H1 (cell line): ENCODE data around the gene MYOC.

Experiments used
- ATF2 ChIP-seq: IDR thresholded peaks from 2 replicates; pipeline ENCODE4 v1.6.1; 2012; ENCODE audit warnings: low read length, inconsistent platforms
- CTCF ChIP-seq, 3 experiments: IDR thresholded peaks; 1 replicate in 2 of 3; 2 replicates in 1 of 3; pipeline versions ENCODE4 v1.5.1 to v1.6.1; 2011; ENCODE audit warnings: low read length in 3 of 3, mild to moderate bottlenecking in 3 of 3, inconsistent platforms in 2 of 3, low read depth in 1 of 3, moderate library complexity in 1 of 3; ENCODE audit not compliant: insufficient read depth in 1 of 3; ENCODE audit errors: control extremely low read depth in 1 of 3
- EZH2 ChIP-seq: fragments of 200-600 bp; sonication (generic); IDR thresholded peaks from 2 replicates; pipeline ENCODE4 v1.7.1; 2012; ENCODE audit warnings: low read depth, mild to moderate bottlenecking, moderate library complexity, low read length, inconsistent platforms; ENCODE audit not compliant: severe bottlenecking
- FOSL1 ChIP-seq: IDR thresholded peaks from 2 replicates; pipeline ENCODE4 v1.6.1; 2011; ENCODE audit warnings: mild to moderate bottlenecking, low read depth, low read length, moderate library complexity; ENCODE audit not compliant: insufficient read depth
- NANOG ChIP-seq: IDR thresholded peaks from 2 replicates; pipeline ENCODE4 v1.6.1; 2011; ENCODE audit warnings: low read length, low read depth, mild to moderate bottlenecking, inconsistent platforms; ENCODE audit not compliant: insufficient read depth, poor library complexity, severe bottlenecking
- PHF8 ChIP-seq: fragments of 200-600 bp; sonication (generic); conservative IDR thresholded peaks from 2 replicates; pipeline ENCODE4 v1.7.1; 2012; ENCODE audit warnings: low read depth, mild to moderate bottlenecking, inconsistent platforms, low read length, moderate library complexity
- POLR2A ChIP-seq, 2 experiments: IDR thresholded peaks; 1 replicate in 1 of 2; 2 replicates in 1 of 2; pipeline ENCODE4 v1.6.1; 2011; ENCODE audit warnings: low read depth in 2 of 2, low read length in 2 of 2, mild to moderate bottlenecking in 2 of 2; ENCODE audit errors: control extremely low read depth in 1 of 2
- SAP30 ChIP-seq: fragments of 300-600 bp; sonication (generic); IDR thresholded peaks from 2 replicates; pipeline ENCODE4 v1.7.1; 2012; ENCODE audit warnings: low read length, moderate library complexity, mild to moderate bottlenecking, inconsistent platforms; ENCODE audit not compliant: insufficient read depth, insufficient replicate concordance

GRCh38 chr1:171663036-171663853 lies 10.8 kb upstream of the MYOC start:
- TF ChIP-seq CTCF (IDR thresholded peaks at IDR 0.05; ENCODE audit: control extremely low read depth in 1 of 3, insufficient read depth in 1 of 3, low read depth in 1 of 3, low read length in 3 of 3) (no peak), FOSL1 (no peak), NANOG (no peak), SAP30 (no peak), ATF2 (no peak), EZH2 (no peak), POLR2A (IDR thresholded peaks at IDR 0.05; ENCODE audit: control extremely low read depth in 1 of 2, low read depth in 2 of 2, low read length in 2 of 2) (no peak), PHF8 (no peak)
